ENCODE data around the gene DPP4. TPM values are rescaled to one million over a fixed set of nuclear protein-coding genes. Genes with fewer than 3 reads are reported as not detected.

The DPP4 gene
- total RNA-seq, 1 experiment from 2014 or later = 2.8 TPM

- Histone ChIP-seq H3T11ph (ENCODE audit: low read length) (no peak overlapping the region), H3K4ac (ENCODE audit: low read depth, low read length) (no peak overlapping the region), H4K20me1 (ENCODE audit: control insufficient read depth, insufficient read depth, insufficient read length) (no peaks in the 10 kb centered on the region), H3K4me2 (ENCODE audit: insufficient read depth, insufficient read length, low read length) (no peak overlapping the region), H2BK15ac (ENCODE audit: low read depth, low read length) (no peak overlapping the region), H3K4me1 (ENCODE audit: insufficient read depth, low read length) (no peaks in the 10 kb centered on the region), H2BK12ac (ENCODE audit: insufficient read length, low read depth, low read length) (no peak overlapping the region), H3K9ac (ENCODE audit: extremely low read depth, insufficient read length, low read length) (no peak overlapping the region), H4K8ac (replicated peaks; ENCODE audit: insufficient read length, low read depth, low read length) (no peak overlapping the region), H3K27ac (ENCODE audit: insufficient read length, low read depth, low read length) (no peak overlapping the region), H4K91ac (ENCODE audit: insufficient read length, low read depth, low read length) (no peak overlapping the region), H3K18ac (ENCODE audit: insufficient read length, low read depth, low read length) (no peak overlapping the region), H3K56ac (ENCODE audit: insufficient read length, low read depth, low read length) (no peak overlapping the region), H2BK120ac (ENCODE audit: low read depth, low read length, poor library complexity, severe bottlenecking) (no peak overlapping the region), H2BK5ac (ENCODE audit: insufficient read length, low read length) (no peak overlapping the region), H2AFZ (ENCODE audit: low read length) (no peak overlapping the region), H2AK5ac (ENCODE audit: insufficient read length, low read length) (no peak overlapping the region), H2BK20ac (ENCODE audit: low read depth, low read length, poor library complexity, severe bottlenecking) (no peak overlapping the region), H3K14ac (ENCODE audit: insufficient read depth, low read length) (no peak overlapping the region), H3K23me2 (ENCODE audit: insufficient read length, low read depth, low read length, poor library complexity, severe bottlenecking) (no peaks in the 10 kb centered on the region), H4K5ac (ENCODE audit: insufficient read length, low read depth, low read length) (no peak overlapping the region), H3K79me2 (ENCODE audit: insufficient read depth, low read length) (no peaks in the 10 kb centered on the region), H3K23ac (ENCODE audit: insufficient read length, low read depth, low read length) (no peak overlapping the region), H3K9me3 (ENCODE audit: control insufficient read depth, low read depth, low read length) (no peaks in the 10 kb centered on the region), H3K27me3 (ENCODE audit: insufficient read depth, low read length) (no peaks in the 10 kb centered on the region), H3K79me1 (ENCODE audit: insufficient read depth, low read depth, low read length, poor library complexity, severe bottlenecking) (no peaks in the 10 kb centered on the region)
- WGBS (ENCODE audit: extremely low coverage, insufficient read length, low lambda C conversion rate) = no CpG with 5 or more reads among the region's 7 CpGs
- no peak for DNase-seq
- no peak overlapping the region for H3K4me3 Mint-ChIP-seq
- no peaks in the 10 kb centered on the region for H3K27me3 Mint-ChIP-seq (ENCODE audit: low read depth)
- TF ChIP-seq CTCF (conservative IDR thresholded peaks at IDR 0.05) = no peak
- no peak overlapping the region for H3K27ac Mint-ChIP-seq
- no peaks in the 10 kb centered on the region for H3K36me3 Mint-ChIP-seq (ENCODE audit: insufficient read depth in 1 of 3, low read depth in 3 of 3)
- H3K4me1 Mint-ChIP-seq = peaks cover 6 to 11% of the 10 kb centered on the region in 2 experiments; a peak in 3 of 4 replicates
- no peaks in the 10 kb centered on the region for H3K9me3 Mint-ChIP-seq
Observed at GRCh38 chr2:162092658-162093556, 18.9 kb upstream of the DPP4 start.

Measured in H9 (cell line).